C4-2B (cell line): ENCODE results near the gene PHOX2A.

ENCODE experiments used
- CTCF ChIP-seq: fragments of 450-650 bp; conservative IDR thresholded peaks from 2 replicates; pipeline ENCODE4 v1.5.1; 2017; ENCODE audit warnings: mild to moderate bottlenecking
- ZFX ChIP-seq: fragments of 450-650 bp; IDR thresholded peaks from 2 replicates; pipeline ENCODE4 v1.6.1; 2017

GRCh38 chr11:72240461-72241290, 3.3 kb downstream of the PHOX2A start:
- TF ChIP-seq CTCF: no peak
- no peak for TF ChIP-seq ZFX
